B cell (primary cell): ENCODE results near the gene ARID3C. TPM values are rescaled to one million over a fixed set of nuclear protein-coding genes. Genes with fewer than 3 reads are reported as not detected.

ENCODE experiments used
- ATAC-seq: fragments of 200-7000 bp; cut with Tn5 transposase; one replicate; pipeline ENCODE4 v1.10.0; 2021; ENCODE audit warnings: low read depth, mild to moderate bottlenecking, moderate number of reproducible peaks, moderate library complexity
- CTCF ChIA-PET: fragments of 350-600 bp; sonication (Branson Sonifier 250); formaldehyde crosslinking; loops from one replicate; lab custom pipeline; 2021; ENCODE audit warnings: antibody characterized with exemption, inconsistent platforms; lab: Charles Lee
- POLR2A ChIA-PET: fragments of 350-600 bp; sonication (Branson Sonifier 250); formaldehyde crosslinking; loops from one replicate; lab custom pipeline; 2021; ENCODE audit warnings: antibody characterized with exemption; lab: Charles Lee
- DNase-seq: peaks from one replicate; pipeline ENCODE4 v3.0.0; 2013
- H2AFZ ChIP-seq: 2 replicates; pipeline ENCODE4 v1.6.1; 2012; ENCODE audit warnings: mild to moderate bottlenecking, low read depth, low read length; ENCODE audit not compliant: insufficient read depth, poor library complexity, severe bottlenecking
- H3K27ac ChIP-seq, 2 donors: 1 replicate in 1 of 2; 2 replicates in 1 of 2; pipeline ENCODE4 v1.5.1; 2012 to 2013; ENCODE audit warnings: low read length in 2 of 2, mild to moderate bottlenecking in 2 of 2, moderate library complexity in 1 of 2
- H3K27me3 ChIP-seq, 4 experiments: fragments of 200-600 bp in 1 of 4; sonication (generic) in 1 of 4; replicated peaks in 1 of 4; 1 replicate in 2 of 4; 2 replicates in 2 of 4; pipeline versions ENCODE4 v1.6.1 to v1.7.0; 2013 to 2016; ENCODE audit warnings: low read length in 3 of 4, mild to moderate bottlenecking in 2 of 4, mixed read lengths in 1 of 4, moderate library complexity in 1 of 4; ENCODE audit not compliant: insufficient read depth in 4 of 4, control insufficient read depth in 3 of 4; ENCODE audit errors: control extremely low read depth in 1 of 4
- H3K36me3 ChIP-seq, 2 experiments: replicated peaks in 1 of 2; 1 replicate in 1 of 2; 2 replicates in 1 of 2; pipeline versions ENCODE4 v1.6.1 to v1.7.1; 2013; ENCODE audit warnings: low read length in 1 of 2; ENCODE audit not compliant: insufficient read depth in 2 of 2, control insufficient read depth in 1 of 2; ENCODE audit errors: control extremely low read depth in 1 of 2, extremely low read depth in 1 of 2
- H3K4me1 ChIP-seq, 2 donors: fragments of 200-600 bp in 1 of 2; sonication (generic) in 1 of 2; 1 replicate in 1 of 2; 2 replicates in 1 of 2; pipeline versions ENCODE4 v1.5.1 to v1.6.1; 2013 to 2017; ENCODE audit warnings: low read length in 2 of 2; ENCODE audit not compliant: control insufficient read depth in 2 of 2, insufficient read depth in 2 of 2
- H3K4me2 ChIP-seq: replicated peaks from 2 replicates; pipeline ENCODE3; 2012; ENCODE audit warnings: mild to moderate bottlenecking, low read depth, low read length; ENCODE audit not compliant: poor library complexity, severe bottlenecking
- H3K4me3 ChIP-seq, 5 experiments: fragments of 200-600 bp in 1 of 5; sonication (generic) in 1 of 5; 1 replicate in 3 of 5; 2 replicates in 2 of 5; pipeline versions ENCODE4 v1.5.1 to v1.7.0; 2011 to 2016; ENCODE audit warnings: low read length in 4 of 5, mild to moderate bottlenecking in 4 of 5, low read depth in 2 of 5, control low read depth in 1 of 5, moderate library complexity in 1 of 5; ENCODE audit not compliant: insufficient read depth in 1 of 5; ENCODE audit errors: control extremely low read depth in 1 of 5, extremely low read depth in 1 of 5
- H3K79me2 ChIP-seq: fragments of 200-600 bp; sonication (generic); one replicate; pipeline ENCODE4 v1.6.0; 2016; ENCODE audit warnings: low read length; ENCODE audit not compliant: control insufficient read depth, insufficient read depth
- H3K9ac ChIP-seq: fragments of 200-600 bp; sonication (generic); 2 replicates; pipeline ENCODE4 v1.6.1; 2017; ENCODE audit warnings: mild to moderate bottlenecking, low read length, moderate library complexity
- H3K9me3 ChIP-seq, 3 donors: one replicate each; pipeline versions ENCODE4 v1.6.1 to v1.7.1; 2013; ENCODE audit warnings: low read length in 2 of 3; ENCODE audit not compliant: control insufficient read depth in 2 of 3, insufficient read depth in 1 of 3; ENCODE audit errors: control extremely low read depth in 1 of 3
- H4K20me1 ChIP-seq: 2 replicates; pipeline ENCODE4 v1.6.0; 2012; ENCODE audit warnings: mild to moderate bottlenecking, low read length; ENCODE audit not compliant: insufficient read depth, control insufficient read depth, poor library complexity, severe bottlenecking
- H3K27ac Mint-ChIP-seq: one replicate; pipeline ENCODE4 v1.8.0; 2021; ENCODE audit warnings: mixed read lengths
- H3K27me3 Mint-ChIP-seq: one replicate; pipeline ENCODE4 v1.8.0; 2021; ENCODE audit warnings: mixed read lengths
- H3K4me1 Mint-ChIP-seq: one replicate; pipeline ENCODE4 v1.8.0; 2021; ENCODE audit warnings: mixed read lengths
- H3K4me3 Mint-ChIP-seq: one replicate; pipeline ENCODE4 v1.8.0; 2021; ENCODE audit warnings: mixed read lengths
- H3K9me3 Mint-ChIP-seq: one replicate; pipeline ENCODE4 v1.8.0; 2022; ENCODE audit warnings: mixed read lengths; ENCODE audit not compliant: insufficient read depth
- EZH2 ChIP-seq: IDR thresholded peaks from 2 replicates; pipeline ENCODE4 v1.6.1; 2012; ENCODE audit warnings: borderline replicate concordance, low read depth, mild to moderate bottlenecking, moderate library complexity, low read length; ENCODE audit not compliant: insufficient read depth, poor library complexity, severe bottlenecking
- WGBS: methylation state at CpG from one replicate; pipeline ENCODE4 v1.1.5; 2013; ENCODE audit warnings: missing lambda C conversion rate; ENCODE audit not compliant: insufficient coverage; 5-methylcytosine and 5-hydroxymethylcytosine counted together
- intact Hi-C: fragments of 100-400 bp; cut with micrococcal nuclease; formaldehyde crosslinking; loops from one replicate; pipeline ENCODE4 v1.10.0; 2022
- polyA plus RNA-seq: library from polyadenylated mRNA; depleted of rRNA; stranded (reverse); fragments of >200 nt; gene quantifications from 2 replicates; pipeline ENCODE4 v1.2.3, GENCODE V29; 2012
- total RNA-seq, 2 donors: library from RNA; stranded (reverse); fragments of 120-200 nt in 1 of 2; gene quantifications; 1 replicate in 1 of 2; 2 replicates in 1 of 2; pipeline versions ENCODE4 v1.2.3 to v1.2.4, GENCODE V29; 2013 to 2022
- TF ChIP-seq, protein P1 (sequence below): fragments of 200-600 bp; IDR thresholded peaks from one replicate; pipeline ENCODE4 v1.8.0; 2022; ENCODE audit warnings: antibody characterized with exemption, mild to moderate bottlenecking

The ARID3C gene
- total and polyA plus RNA-seq, 2 donors (not counting 1 experiment from before 2014, with no cell fraction given) = not detected

DNA sequence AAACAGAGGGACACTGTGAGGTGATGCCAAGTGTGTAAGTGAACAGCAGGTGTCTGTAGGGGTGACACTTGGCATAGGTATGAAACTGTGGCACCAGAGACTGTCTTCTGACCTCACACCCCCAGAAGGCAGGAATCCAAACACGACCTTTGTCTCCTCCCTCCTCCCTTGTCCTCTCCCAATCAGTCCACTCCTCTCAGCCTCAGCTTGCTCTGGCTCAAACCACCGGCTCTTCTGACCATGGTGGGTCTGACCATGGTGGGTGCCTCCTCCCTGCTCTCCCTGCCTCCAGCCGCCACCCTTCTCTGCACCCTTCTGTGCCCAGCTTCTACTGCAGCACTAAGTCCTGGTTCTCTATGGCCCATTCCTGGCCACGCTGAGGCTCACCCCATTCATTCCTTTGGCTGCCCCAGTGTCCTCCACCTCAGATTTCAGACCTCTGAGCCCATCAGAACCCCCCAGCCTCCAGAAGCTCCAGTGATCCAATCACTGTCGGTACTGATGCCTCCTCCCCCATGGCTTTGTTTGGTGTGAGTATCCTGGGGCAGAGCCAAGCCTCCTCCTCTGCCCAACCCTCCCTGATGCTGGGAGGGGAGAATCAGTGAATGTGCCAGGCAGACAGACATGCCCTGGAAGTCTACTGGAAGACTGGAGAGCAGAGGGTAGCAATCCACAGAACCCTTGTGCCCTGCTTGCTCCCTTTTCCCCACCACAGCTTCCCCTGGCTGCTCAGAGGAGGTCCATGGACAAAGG is 1.7 kb upstream of the ARID3C start:
- H3K4me1 ChIP-seq = peaks cover 20 to 23% of the 10 kb centered on the region in 2 donors
- Mint-ChIP-seq H3K4me3 (peak overlapping the region; percentile 91), H3K4me1 (peaks cover 19% of the 10 kb centered on the region), H3K27ac (no peak overlapping the region), H3K9me3 (no peaks in the 10 kb centered on the region), H3K27me3 (peaks cover 45% of the 10 kb centered on the region)
- WGBS = 61% methylated on average over 5 of the region's 5 CpGs
- H3K36me3 ChIP-seq = peaks cover 0 to 3% of the 10 kb centered on the region in 2 experiments
- peaks cover 16% of the 10 kb centered on the region for H3K79me2 ChIP-seq
- CTCF ChIA-PET = interaction anchor here (1.1 to 1.6 kb wide), 4 partner anchors 10 to 27 kb away, joined by 3 to 5 read pairs (median 4); partner anchors contain the start of genes DCTN3 and RPP25L
- H4K20me1 ChIP-seq = peaks cover 18% of the 10 kb centered on the region
- no peak overlapping the region for H3K9ac ChIP-seq
- intact Hi-C loops = no loop called here
- no peak overlapping the region for H2AFZ ChIP-seq
- TF ChIP-seq EZH2 = no peak
- TF ChIP-seq, protein P1, sequence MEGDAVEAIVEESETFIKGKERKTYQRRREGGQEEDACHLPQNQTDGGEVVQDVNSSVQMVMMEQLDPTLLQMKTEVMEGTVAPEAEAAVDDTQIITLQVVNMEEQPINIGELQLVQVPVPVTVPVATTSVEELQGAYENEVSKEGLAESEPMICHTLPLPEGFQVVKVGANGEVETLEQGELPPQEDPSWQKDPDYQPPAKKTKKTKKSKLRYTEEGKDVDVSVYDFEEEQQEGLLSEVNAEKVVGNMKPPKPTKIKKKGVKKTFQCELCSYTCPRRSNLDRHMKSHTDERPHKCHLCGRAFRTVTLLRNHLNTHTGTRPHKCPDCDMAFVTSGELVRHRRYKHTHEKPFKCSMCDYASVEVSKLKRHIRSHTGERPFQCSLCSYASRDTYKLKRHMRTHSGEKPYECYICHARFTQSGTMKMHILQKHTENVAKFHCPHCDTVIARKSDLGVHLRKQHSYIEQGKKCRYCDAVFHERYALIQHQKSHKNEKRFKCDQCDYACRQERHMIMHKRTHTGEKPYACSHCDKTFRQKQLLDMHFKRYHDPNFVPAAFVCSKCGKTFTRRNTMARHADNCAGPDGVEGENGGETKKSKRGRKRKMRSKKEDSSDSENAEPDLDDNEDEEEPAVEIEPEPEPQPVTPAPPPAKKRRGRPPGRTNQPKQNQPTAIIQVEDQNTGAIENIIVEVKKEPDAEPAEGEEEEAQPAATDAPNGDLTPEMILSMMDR = no peak
- no peak overlapping the region for H3K27ac ChIP-seq
- H3K4me2 ChIP-seq = no peak overlapping the region
- peaks cover 0 to 50% (median 38%) of the 10 kb centered on the region in 4 experiments for H3K27me3 ChIP-seq
- DNase-seq = no peak
- H3K9me3 ChIP-seq = peaks cover 0 to 11% (median 0%) of the 10 kb centered on the region in 3 donors
- no peak overlapping the region for H3K4me3 ChIP-seq
- POLR2A ChIA-PET = no interaction called here
- no peak for ATAC-seq

DNA sequence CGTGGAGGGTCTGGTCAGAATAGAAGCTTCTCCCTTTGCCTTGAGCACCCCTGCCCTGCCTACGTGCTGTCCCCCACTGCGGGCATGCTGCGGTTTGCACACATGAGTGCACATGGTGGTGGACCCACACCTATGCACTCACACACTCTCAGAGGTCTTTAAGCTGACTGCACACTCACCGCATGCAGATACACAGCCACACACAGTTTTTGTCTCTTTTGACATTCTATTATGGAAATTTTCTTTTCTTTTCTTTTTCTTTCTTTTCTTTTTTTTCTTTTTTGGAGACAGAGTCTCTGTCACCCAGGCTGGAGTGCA is 584 bp upstream of the ARID3C start:
- peak overlapping the region; percentile 53 for H3K9ac ChIP-seq
- no peak overlapping the region for H3K27ac Mint-ChIP-seq
- peak overlapping the region; percentile 81 for H3K4me2 ChIP-seq
- peak overlapping the region; percentile 91 for H3K4me3 Mint-ChIP-seq
- H4K20me1 ChIP-seq = peaks cover 13% of the 10 kb centered on the region
- H3K36me3 ChIP-seq = no peaks in the 10 kb centered on the region
- ChIA-PET CTCF (interaction anchor here (0.7 to 1.3 kb wide), 6 partner anchors 8 to 26 kb away, joined by 3 to 6 read pairs (median 4); partner anchors contain the start of genes RPP25L and SIGMAR1), POLR2A (interaction anchor here (0.6 kb wide), 1 partner anchor 13 kb away, joined by 3 read pairs; no protein-coding TSS in a partner anchor)
- DNase-seq = no peak
- no peak for ATAC-seq
- no peak overlapping the region for H3K27ac ChIP-seq
- peaks cover 50% of the 10 kb centered on the region for H3K27me3 Mint-ChIP-seq
- H3K27me3 ChIP-seq = peaks cover 0 to 61% (median 47%) of the 10 kb centered on the region in 4 experiments
- intact Hi-C loops = loop anchor here (2.0 kb wide), 1 partner anchor 17 kb away; the partner anchor contains the start of gene RPP25L
- H3K4me3 ChIP-seq = peak overlapping the region in 2 of 5 experiments; percentile 18 to 57
- H3K9me3 Mint-ChIP-seq = no peaks in the 10 kb centered on the region
- no peak for TF ChIP-seq EZH2
- TF ChIP-seq, protein P1 = no peak
- H3K79me2 ChIP-seq = peaks cover 5% of the 10 kb centered on the region
- H2AFZ ChIP-seq = peak overlapping the region; percentile 58
- peaks cover 23 to 27% of the 10 kb centered on the region in 2 donors for H3K4me1 ChIP-seq
- 16% methylated on average over 4 of the region's 5 CpGs for WGBS
- H3K9me3 ChIP-seq = peaks cover 0 to 18% (median 0%) of the 10 kb centered on the region in 3 donors
- H3K4me1 Mint-ChIP-seq = peaks cover 17% of the 10 kb centered on the region
